Pulmonary artery endothelial cell (primary cell): Measurements from ENCODE around the gene PEMT. TPM values are rescaled to one million over a fixed set of nuclear protein-coding genes. Genes with fewer than 3 reads are reported as not detected.

ENCODE experiments used
- DNase-seq: peaks from one replicate; pipeline ENCODE4 v3.0.0-alpha.2; 2011; ENCODE audit warnings: low read depth, low spot score
- total RNA-seq: library from RNA; depleted of rRNA; stranded (reverse); fragments of >200 nt; gene quantifications from 2 replicates; pipeline ENCODE4 v1.2.3, GENCODE V29; 2014

The PEMT gene
- total RNA-seq, 1 donor from 2014 or later = 29.9 TPM

- DNase-seq = no peak
Measured at GRCh38 chr17:17503566-17504130, 87.9 kb downstream of the PEMT start.

GRCh38 chr17:17502741-17503565 lies 88.6 kb downstream of the PEMT start:
- no peak for DNase-seq

DNA sequence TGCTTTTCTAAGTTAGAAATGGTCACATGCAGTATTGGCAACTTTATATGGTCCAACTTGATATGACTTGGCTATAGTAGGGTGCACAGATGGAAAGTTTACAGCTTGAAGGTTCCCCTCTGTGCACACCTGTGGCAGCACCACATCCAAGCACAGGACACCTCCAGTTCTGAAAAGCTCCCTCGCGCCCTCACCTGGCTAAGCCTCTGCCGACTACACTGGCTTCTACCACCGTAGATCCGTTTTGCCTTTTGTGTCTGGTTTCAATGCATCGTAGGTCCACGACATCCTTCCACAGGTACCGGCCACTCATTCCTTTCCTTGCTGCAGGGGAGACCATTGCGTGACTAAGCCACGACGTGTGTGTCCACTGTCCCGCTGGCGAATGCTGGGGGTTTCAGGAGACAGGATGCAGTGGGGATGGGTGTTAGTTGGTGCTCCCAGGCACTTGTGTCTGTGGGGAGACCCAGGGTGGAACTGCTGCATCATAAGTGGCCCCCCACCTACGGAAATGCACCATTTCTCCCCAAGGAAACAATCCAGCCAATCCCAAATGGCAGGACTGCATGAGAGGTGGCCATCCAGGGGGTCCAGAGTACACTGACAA lies 90.4 kb downstream of the PEMT start:
- DNase-seq = no peak

DNA sequence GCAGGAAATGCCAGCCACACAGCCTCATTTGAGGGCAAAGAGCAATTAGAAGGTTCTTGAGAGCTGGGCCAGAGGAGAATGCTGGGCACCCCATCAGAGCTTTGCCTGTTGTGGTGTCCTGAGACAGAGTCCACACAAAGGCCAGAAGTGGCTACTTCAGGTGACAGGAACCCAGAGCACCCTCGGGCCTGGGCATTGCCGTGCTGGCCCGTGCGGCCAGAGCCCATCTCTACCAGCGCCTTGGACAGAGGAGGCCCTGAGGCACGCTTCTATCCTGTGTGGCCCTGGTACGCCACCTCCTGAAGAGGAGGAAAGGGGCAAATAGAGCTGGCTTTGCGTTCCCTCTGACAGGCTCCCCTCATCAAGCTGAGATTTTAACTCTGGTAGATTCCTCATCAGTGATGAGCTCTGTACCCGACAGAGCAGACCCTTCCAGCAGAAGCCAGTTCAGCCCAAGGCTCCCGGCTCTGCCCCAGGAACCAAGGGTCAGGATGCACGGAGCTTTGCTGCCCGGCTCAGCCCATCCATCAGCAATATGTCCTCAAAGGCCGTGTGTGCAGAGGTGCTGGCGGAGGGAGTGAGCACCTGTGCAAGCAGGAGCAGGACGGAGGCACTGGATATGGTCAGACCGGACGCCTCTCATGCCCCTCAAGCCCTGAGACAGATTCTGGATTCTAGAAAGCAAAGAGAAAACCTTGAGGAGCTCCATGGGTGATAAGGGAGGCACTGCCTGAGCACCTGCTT lies 91.9 kb downstream of the PEMT start:
- DNase-seq = no peak

- DNase-seq = no peak
Measured at GRCh38 chr17:17498606-17499301, 92.8 kb downstream of the PEMT start.

- no peak for DNase-seq
Measured at GRCh38 chr17:17497845-17498520, 93.5 kb downstream of the PEMT start.

DNA sequence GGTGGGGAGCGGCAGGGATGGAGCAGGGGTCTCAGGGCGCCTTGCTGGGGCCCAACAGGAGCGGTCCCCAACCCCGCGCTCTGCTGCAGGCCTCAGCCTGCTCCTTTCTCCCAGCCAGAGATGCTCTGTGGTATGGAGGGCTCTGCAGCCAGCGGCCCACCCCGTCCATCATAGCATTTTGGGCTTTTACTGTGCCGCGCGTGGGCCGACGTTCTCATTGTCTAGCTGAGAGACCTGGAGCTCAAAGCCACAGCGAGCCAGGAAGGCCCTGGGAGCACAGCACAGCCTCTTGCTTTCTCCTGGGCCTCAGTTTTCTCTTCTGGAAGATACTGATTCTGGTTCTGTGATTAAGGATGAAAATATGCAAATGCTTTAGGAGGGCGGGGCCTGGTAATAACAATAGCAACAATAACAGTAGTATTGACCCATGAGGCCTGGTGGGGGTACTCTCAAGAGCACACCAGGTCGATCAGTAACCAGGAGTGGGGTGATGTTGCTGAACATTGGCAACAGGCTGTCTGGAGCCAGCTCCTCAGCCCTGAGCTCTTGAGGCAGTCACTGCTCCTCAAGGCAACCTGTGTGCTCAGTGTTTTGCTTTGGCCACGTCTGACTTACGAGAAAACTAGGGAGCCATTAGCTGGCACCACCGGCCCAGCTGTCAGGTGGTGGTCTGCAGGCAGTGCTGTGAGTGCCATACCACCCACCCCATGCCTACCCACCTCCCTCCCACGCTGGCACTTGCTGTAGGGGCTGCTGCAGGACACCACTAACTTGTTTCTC lies 94.3 kb downstream of the PEMT start:
- DNase-seq = no peak

DNA sequence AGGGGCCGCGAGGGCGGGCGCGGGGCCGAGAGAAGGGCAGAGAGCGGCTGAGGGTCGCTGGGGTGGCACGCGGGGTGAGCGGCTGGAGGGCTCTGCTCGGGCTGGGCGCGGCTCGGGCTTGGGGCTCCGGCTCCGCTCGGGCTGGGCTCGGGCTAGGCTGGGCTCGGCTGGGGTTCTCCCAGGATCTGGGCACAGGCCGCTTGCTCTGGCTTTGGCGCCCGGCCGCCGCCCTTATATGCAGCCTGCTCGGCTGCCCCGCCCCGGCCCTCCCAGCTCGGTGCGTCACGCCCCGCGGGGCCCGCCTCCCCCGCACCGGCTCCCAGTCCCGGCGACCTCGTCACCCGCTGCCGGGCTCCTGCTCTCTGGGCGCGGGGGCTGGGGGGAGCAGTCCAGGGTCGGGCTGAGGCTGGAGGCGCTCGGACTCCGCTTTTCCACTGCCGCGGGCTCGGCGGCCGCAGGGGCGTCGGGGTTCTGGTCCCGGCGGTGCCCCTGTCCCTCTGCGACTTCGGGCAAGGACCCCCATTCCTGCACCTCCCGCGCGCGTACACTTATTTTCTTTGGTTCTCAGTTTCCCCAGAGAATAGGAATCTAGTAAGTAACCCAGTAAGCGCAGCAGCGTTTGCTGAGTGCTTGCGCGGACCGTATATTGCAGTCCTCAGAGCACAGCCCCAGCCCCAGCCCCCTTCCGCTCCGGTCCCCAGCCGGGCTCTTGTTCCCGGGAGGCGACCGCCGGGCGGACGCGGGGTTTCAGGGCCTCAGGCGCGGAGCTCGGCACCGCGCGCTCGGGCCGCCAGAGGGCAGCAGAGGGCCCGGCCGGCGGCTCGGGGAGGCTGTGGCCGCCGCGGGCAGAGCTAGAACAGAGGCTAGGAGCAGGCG lies 95.1 kb downstream of the PEMT start, which contains the start of gene RASD1:
TSS of gene RASD1 (minus strand) at position 207 of the 876 bp plus-strand sequence. CDS start 214 bp downstream, outside the sequence.
- DNase-seq = peak; percentile 43

DNA sequence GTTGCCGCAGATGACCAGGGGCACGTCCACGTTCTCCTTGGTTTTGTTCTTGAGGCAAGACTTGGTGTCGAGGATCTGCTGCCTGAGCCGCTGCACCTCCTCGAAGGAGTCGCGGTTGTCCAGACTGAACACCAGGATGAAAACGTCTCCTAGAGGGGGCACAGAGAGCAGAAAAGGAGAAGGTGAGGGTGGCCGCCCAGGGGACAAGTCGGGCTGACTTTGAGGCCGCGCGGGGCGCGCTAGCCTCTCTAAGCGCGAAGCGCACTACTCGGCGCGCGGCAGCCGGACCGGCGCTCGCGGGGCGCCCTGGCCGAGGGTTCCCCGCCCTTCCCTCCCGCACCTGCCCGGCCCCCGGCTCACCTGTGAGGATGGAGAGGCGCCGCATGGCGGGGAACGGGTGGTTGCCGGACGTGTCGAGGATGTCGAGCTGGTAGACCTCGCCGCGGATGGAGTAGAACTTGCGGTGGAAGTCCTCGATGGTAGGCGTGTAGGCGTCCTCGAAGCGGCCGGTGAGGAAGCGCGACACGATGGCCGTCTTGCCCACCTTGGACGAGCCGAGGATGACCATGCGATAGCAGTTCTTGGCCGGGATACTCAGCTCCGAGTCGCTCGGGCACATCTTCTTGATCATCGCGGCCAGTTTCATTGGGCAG lies 95.8 kb downstream of the PEMT start:
- no peak for DNase-seq

DNA sequence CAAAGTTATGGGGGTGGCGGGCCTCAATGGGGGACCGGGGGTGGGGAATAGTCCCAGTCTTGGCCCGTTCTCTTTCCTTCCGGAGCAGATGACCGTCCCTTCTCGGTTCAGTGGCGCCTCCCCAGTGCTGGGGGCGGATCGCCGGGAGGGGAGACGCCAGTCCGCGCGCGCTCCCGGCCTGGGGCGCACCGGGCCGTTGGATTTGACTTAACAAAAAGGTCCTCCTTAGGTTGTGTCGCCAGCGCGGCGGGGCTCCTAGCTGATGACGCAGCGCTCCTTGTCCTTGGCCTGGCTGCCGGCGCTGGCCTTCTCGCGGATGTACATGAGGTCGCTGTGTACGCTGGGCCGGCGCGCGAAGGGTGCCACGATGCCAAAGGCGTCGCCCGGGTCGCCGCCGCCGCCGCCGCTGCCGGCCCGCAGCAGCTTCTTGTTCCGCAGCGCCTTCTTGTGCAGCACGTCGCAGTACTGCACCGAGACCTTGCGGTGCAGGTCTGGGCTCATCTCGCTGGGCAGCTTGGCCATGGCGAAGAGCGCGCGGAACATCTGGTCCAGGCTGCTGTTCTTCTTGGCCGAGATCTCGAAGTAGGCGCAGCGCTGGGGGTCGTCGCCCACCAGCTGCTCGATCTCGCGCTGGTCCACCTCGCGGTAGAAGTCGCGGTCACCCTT lies 96.5 kb downstream of the PEMT start:
- DNase-seq = no peak

- DNase-seq = no peak
Measured at GRCh38 chr17:17494499-17494869, 97.0 kb downstream of the PEMT start.

DNA sequence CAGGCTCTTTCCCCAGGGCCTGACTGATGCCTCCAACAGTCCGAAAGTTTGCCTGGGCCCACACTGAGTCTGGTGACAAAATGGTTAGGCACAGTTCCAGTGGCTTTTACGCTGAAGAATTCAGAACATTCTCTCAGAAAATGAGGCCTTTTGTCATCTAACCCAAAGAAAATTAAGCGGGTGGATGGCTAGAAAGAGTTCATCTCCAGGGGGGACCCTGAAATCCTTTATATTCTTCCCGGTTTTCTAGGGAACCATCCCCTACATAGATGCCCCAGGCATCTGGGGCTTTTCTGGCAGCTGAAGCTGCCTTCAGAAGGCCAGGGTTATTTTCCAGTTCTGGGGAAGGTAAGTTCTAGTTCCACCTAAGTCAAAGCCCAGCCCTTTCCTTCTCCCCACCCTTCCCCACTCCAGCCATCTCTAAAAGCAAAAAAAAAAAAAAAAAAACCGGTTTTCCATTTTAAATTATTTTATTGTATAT lies 97.5 kb downstream of the PEMT start:
- no peak for DNase-seq

GRCh38 chr17:17493249-17493985 lies 98.1 kb downstream of the PEMT start:
- no peak for DNase-seq

GRCh38 chr17:17492571-17492970 lies 98.9 kb downstream of the PEMT start:
- no peak for DNase-seq

DNA sequence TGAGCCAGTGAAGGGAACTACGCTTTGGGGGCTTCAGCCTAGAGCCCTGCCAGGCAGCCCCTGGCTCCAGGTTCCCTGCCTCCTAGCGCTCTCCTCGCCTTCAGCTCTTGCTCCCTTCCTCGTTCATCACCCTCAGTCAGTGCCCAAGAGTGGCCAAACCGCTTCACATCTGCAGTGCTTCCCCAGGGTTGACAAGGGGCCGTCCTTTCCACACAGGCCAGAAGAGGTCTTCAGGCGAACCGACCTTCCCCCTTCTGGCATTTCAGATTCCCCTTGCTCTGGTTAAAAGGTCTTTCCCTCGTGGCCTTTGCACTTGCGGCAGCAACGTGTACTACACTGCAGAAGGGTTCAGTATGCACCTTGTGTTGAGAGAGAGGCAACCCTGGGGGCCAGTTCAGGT lies 99.4 kb downstream of the PEMT start:
- DNase-seq = no peak

DNA sequence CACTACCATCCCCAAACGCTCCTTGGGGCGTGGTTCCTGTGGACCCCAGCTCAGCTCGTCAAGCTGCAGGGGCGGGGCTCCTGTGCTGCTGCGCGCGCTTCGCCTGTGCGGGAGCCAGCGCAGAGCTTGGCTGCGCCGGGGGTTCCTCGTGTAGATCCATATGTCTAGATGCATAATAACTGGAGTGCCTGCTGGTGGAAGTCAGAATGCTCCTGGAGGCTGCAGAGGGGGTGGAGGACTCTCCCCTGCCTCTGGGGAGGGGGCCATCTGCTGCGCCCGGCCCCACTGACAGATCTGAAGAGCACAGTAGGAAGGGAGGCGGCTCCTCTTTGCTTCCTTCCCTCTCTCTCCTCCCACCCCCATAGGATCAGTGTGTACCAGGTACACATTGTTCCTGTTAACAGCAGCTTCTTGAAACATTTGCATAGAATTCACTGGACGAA lies 99.9 kb downstream of the PEMT start:
- no peak for DNase-seq

GRCh38 chr17:17491031-17491471 lies 100.5 kb downstream of the PEMT start:
- no peak for DNase-seq
